SK-N-SH (cell line): ENCODE results near the gene AGMAT. TPM values are rescaled to one million over a fixed set of nuclear protein-coding genes. Genes with fewer than 3 reads are reported as not detected.

ENCODE experiments used
- CTCF ChIA-PET: fragments of 300-600, 350-600 bp; formaldehyde crosslinking; extraction: SDS; loops from one replicate; lab custom pipeline; 2021; lab: Yijun Ruan, JAX
- POLR2A ChIA-PET: fragments of 350-600 bp; sonication (Branson Sonifier 250); formaldehyde crosslinking; extraction: SDS; loops from one replicate; lab custom pipeline; 2020; ENCODE audit warnings: antibody characterized with exemption, inconsistent platforms; lab: Yijun Ruan, JAX
- DNase-seq: peaks from one replicate; pipeline ENCODE4 v3.0.0; 2012
- H2AFZ ChIP-seq: fragments of 200-600 bp; sonication (generic); 2 replicates; pipeline ENCODE4 v1.8.1; 2016; ENCODE audit warnings: antibody characterized with exemption, mild to moderate bottlenecking, low read depth
- H3F3A ChIP-seq: fragments of 200-600 bp; sonication (generic); replicated peaks from 2 replicates; pipeline ENCODE3; 2016; ENCODE audit warnings: antibody characterized with exemption, mild to moderate bottlenecking; ENCODE audit not compliant: insufficient read depth
- H3K27ac ChIP-seq, 2 experiments: fragments of 200-500 bp in 1 of 2; fragments of 200-600 bp in 1 of 2; sonication (Bioruptor generic) in 1 of 2; sonication (generic), shearing (Covaris generic) in 1 of 2; 2 replicates each; pipeline versions ENCODE4 v1.5.1 to v1.6.1; 2014 to 2016; ENCODE audit warnings: low read depth in 2 of 2, inconsistent platforms in 1 of 2, low read length in 1 of 2, mild to moderate bottlenecking in 1 of 2, mixed read lengths in 1 of 2
- H3K27me3 ChIP-seq: fragments of 200-600 bp; sonication (generic), shearing (Covaris generic); 2 replicates; pipeline ENCODE4 v1.6.1; 2016; ENCODE audit warnings: mixed run types; ENCODE audit not compliant: insufficient read depth
- H3K36me3 ChIP-seq, 2 experiments: fragments of 200-500 bp in 1 of 2; fragments of 200-600 bp in 1 of 2; sonication (Bioruptor generic) in 1 of 2; sonication (generic) in 1 of 2; replicated peaks in 1 of 2; 2 replicates each; pipeline versions ENCODE3 to v1.5.1; 2014 to 2016; ENCODE audit warnings: low read length in 1 of 2, mild to moderate bottlenecking in 1 of 2; ENCODE audit not compliant: insufficient read depth in 2 of 2, control insufficient read depth in 1 of 2
- H3K4me1 ChIP-seq, 2 experiments: fragments of 200-500 bp in 1 of 2; fragments of 200-600 bp in 1 of 2; sonication (Bioruptor generic) in 1 of 2; sonication (generic), shearing (Covaris generic) in 1 of 2; 2 replicates each; pipeline versions ENCODE4 v1.5.1 to v1.6.1; 2014 to 2016; ENCODE audit warnings: low read depth in 1 of 2, low read length in 1 of 2, mixed run types in 1 of 2; ENCODE audit not compliant: insufficient read depth in 2 of 2, control insufficient read depth in 1 of 2
- H3K4me2 ChIP-seq: fragments of 200-600 bp; sonication (generic), shearing (Covaris generic); 2 replicates; pipeline ENCODE4 v1.6.1; 2017; ENCODE audit warnings: mixed run types
- H3K4me3 ChIP-seq, 2 experiments: fragments of 200-500 bp in 1 of 2; fragments of 200-600 bp in 1 of 2; sonication (Bioruptor generic) in 1 of 2; sonication (generic), shearing (Covaris generic) in 1 of 2; 2 replicates each; pipeline versions ENCODE4 v1.5.1 to v1.8.1; 2014 to 2016; ENCODE audit warnings: low read depth in 2 of 2, inconsistent platforms in 1 of 2, low read length in 1 of 2, mild to moderate bottlenecking in 1 of 2, mixed read lengths in 1 of 2, moderate library complexity in 1 of 2
- H3K79me2 ChIP-seq: fragments of 200-600 bp; sonication (generic); 2 replicates; pipeline ENCODE4 v1.8.1; 2017; ENCODE audit warnings: mild to moderate bottlenecking; ENCODE audit not compliant: insufficient read depth
- H3K9ac ChIP-seq: fragments of 200-600 bp; sonication (generic); 2 replicates; pipeline ENCODE4 v1.6.1; 2017; ENCODE audit warnings: mixed run types
- H3K9me2 ChIP-seq: fragments of 200-600 bp; sonication (generic); 2 replicates; pipeline ENCODE4 v1.6.1; 2017; ENCODE audit warnings: mixed run types
- H3K9me3 ChIP-seq: fragments of 200-600 bp; sonication (generic); 2 replicates; pipeline ENCODE4 v1.6.1; 2017; ENCODE audit warnings: mixed run types, mild to moderate bottlenecking, moderate library complexity
- H4K20me1 ChIP-seq: fragments of 200-600 bp; sonication (generic); 2 replicates; pipeline ENCODE4 v1.6.1; 2017; ENCODE audit warnings: mild to moderate bottlenecking, mixed run types; ENCODE audit not compliant: insufficient read depth
- CHD2 ChIP-seq: fragments of 150-350 bp; IDR thresholded peaks from 2 replicates; pipeline ENCODE4 v1.6.1; 2018; ENCODE audit warnings: low read length; ENCODE audit not compliant: partially characterized antibody
- EP300 ChIP-seq, 2 experiments: IDR thresholded peaks; 2 replicates each; pipeline versions ENCODE4 v1.4.0 to v1.6.1; 2012; ENCODE audit warnings: borderline replicate concordance in 1 of 2, low read depth in 1 of 2, low read length in 1 of 2
- EZH2phosphoT487 ChIP-seq: fragments of 200-600 bp; sonication (generic); IDR thresholded peaks from 2 replicates; pipeline ENCODE4 v1.6.1; 2017; ENCODE audit warnings: low read depth, mixed run types, mild to moderate bottlenecking, antibody characterized with exemption, moderate library complexity, borderline replicate concordance
- GABPA ChIP-seq: IDR thresholded peaks from 2 replicates; pipeline ENCODE4 v1.4.0; 2012; ENCODE audit warnings: low read depth, mild to moderate bottlenecking
- JUND ChIP-seq: IDR thresholded peaks from 2 replicates; pipeline ENCODE4 v1.4.0; 2012
- MEF2A ChIP-seq: IDR thresholded peaks from 2 replicates; pipeline ENCODE4 v1.4.0; 2012; ENCODE audit warnings: low read depth, borderline replicate concordance
- MXI1 ChIP-seq: IDR thresholded peaks from 2 replicates; pipeline ENCODE4 v1.6.1; 2012; ENCODE audit warnings: mild to moderate bottlenecking, low read depth, low read length, improper control_type of control experiment
- NFIC ChIP-seq: IDR thresholded peaks from 2 replicates; pipeline ENCODE4 v1.4.0; 2012; ENCODE audit warnings: borderline replicate concordance
- NRF1 ChIP-seq: IDR thresholded peaks from 2 replicates; pipeline ENCODE4 v1.6.1; 2012; ENCODE audit warnings: low read depth, mild to moderate bottlenecking, low read length
- POLR2AphosphoS5 ChIP-seq: IDR thresholded peaks from 2 replicates; pipeline ENCODE4 v1.6.1; 2012; ENCODE audit warnings: low read depth, low read length
- RAD21 ChIP-seq: IDR thresholded peaks from 2 replicates; pipeline ENCODE4 v1.6.1; 2012; ENCODE audit warnings: mild to moderate bottlenecking, low read length
- RCOR1 ChIP-seq: fragments of 150-350 bp; IDR thresholded peaks from 2 replicates; pipeline ENCODE4 v1.6.1; 2017; ENCODE audit warnings: antibody characterized with exemption, low read length
- SMC3 ChIP-seq: IDR thresholded peaks from 2 replicates; pipeline ENCODE4 v1.6.1; 2012; ENCODE audit warnings: low read depth, low read length, improper control_type of control experiment
- TEAD4 ChIP-seq: IDR thresholded peaks from 2 replicates; pipeline ENCODE4 v1.4.0; 2012; ENCODE audit warnings: mild to moderate bottlenecking, borderline replicate concordance; ENCODE audit not compliant: insufficient read depth
- YY1 ChIP-seq: IDR thresholded peaks from 2 replicates; pipeline ENCODE4 v1.4.0; 2012; ENCODE audit warnings: low read depth, mild to moderate bottlenecking
- WGBS: methylation state at CpG from one replicate; pipeline ENCODE4 v1.1.6; 2017; ENCODE audit warnings: low lambda C conversion rate; 5-methylcytosine and 5-hydroxymethylcytosine counted together
- polyA plus RNA-seq, 3 experiments: library from polyadenylated mRNA; depleted of rRNA; stranded (reverse); fragments of >200 nt; gene quantifications; 2 replicates each; pipeline ENCODE4 v1.2.3, GENCODE V29; 2012
- TF ChIP-seq, protein P1 (sequence below): IDR thresholded peaks from 2 replicates; pipeline ENCODE4 v1.6.1; 2012; ENCODE audit warnings: mild to moderate bottlenecking, low read depth, low read length, moderate library complexity
- TF ChIP-seq, protein P2 (sequence below): fragments of 150-350 bp; IDR thresholded peaks from 2 replicates; pipeline ENCODE4 v1.6.1; 2017; ENCODE audit warnings: antibody characterized with exemption, low read length, low read depth, borderline replicate concordance
- TF ChIP-seq, protein P3 (sequence below): IDR thresholded peaks from 2 replicates; pipeline ENCODE4 v1.4.0; 2012; ENCODE audit warnings: low read depth
- TF ChIP-seq, protein P4 (sequence below): IDR thresholded peaks from 2 replicates; pipeline ENCODE4; 2012
- TF ChIP-seq, protein P5 (sequence below): IDR thresholded peaks from 2 replicates; pipeline ENCODE4 v1.4.0; 2012; ENCODE audit warnings: low read depth, borderline replicate concordance

AGMAT gene
- polyA plus RNA-seq, 1 of the 3 experiments (the other 2 are of a cell fraction) = 0.66 TPM

DNA sequence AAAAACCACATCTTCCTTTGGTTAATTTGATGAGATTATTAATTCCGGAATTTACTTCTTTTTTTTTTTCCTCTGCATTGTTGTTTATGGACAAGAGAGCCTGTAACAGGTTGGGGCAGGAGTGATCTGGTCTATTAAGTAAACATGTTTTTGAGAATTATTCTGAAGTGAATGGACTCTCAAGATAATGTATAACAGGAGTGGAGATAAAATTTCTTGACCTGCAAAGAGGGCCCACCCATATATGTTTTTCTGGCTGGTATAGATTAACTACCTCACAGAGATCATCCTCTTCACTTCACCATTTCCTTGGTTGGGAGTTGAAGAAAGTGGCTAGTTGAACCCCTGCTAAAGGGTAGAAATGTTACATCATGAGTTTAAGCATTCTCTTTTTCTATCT, 43.2 kb upstream of the AGMAT start (continued):
- TF ChIP-seq NRF1 = no peak

DNA sequence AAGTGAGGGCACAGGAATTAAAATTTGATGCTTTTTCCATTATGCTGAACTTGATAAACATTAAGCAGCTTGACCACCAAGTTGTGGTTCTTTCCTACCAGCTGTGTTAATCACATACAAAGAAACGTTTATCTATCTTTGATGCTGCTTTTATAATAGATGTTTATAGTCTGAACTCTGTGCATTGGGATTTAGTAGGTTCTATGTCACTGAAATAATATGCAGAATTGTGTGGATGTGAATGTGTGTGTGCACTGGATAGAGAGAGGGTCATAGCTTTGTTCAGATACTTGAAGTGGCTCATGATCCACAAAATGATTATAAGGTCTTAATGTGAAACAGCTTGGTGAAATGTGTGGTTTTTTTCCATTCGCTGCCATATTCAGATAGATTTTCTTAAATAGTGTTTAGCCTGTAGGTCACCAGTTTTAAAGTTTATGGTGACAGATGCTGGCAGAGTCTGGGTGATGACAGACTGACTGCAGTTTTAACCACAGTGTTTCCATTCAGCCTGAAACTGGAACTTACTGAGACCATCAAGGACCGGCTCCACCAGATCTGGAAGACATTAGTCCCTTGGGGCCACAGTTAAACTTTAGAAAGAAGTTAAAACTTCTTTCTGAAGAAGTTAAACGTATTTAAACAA, 42.6 kb upstream of the AGMAT start:
- peaks cover 24 to 50% of the 10 kb centered on the region in 2 experiments for H3K36me3 ChIP-seq
- no peak overlapping the region for H3K4me3 ChIP-seq
- no peak overlapping the region for H3K27ac ChIP-seq
- TF ChIP-seq NFIC (no peak), YY1 (no peak), SMC3 (no peak), EZH2phosphoT487 (no peak), MEF2A (no peak), JUND (no peak), GABPA (no peak), EP300 (IDR thresholded peaks at IDR 0.05; ENCODE audit: borderline replicate concordance in 1 of 2, low read depth in 1 of 2, low read length in 1 of 2) (no peak), RCOR1 (no peak), POLR2AphosphoS5 (no peak), RAD21 (no peak), TEAD4 (no peak), MXI1 (no peak), CHD2 (no peak)
- TF ChIP-seq, protein P1, sequence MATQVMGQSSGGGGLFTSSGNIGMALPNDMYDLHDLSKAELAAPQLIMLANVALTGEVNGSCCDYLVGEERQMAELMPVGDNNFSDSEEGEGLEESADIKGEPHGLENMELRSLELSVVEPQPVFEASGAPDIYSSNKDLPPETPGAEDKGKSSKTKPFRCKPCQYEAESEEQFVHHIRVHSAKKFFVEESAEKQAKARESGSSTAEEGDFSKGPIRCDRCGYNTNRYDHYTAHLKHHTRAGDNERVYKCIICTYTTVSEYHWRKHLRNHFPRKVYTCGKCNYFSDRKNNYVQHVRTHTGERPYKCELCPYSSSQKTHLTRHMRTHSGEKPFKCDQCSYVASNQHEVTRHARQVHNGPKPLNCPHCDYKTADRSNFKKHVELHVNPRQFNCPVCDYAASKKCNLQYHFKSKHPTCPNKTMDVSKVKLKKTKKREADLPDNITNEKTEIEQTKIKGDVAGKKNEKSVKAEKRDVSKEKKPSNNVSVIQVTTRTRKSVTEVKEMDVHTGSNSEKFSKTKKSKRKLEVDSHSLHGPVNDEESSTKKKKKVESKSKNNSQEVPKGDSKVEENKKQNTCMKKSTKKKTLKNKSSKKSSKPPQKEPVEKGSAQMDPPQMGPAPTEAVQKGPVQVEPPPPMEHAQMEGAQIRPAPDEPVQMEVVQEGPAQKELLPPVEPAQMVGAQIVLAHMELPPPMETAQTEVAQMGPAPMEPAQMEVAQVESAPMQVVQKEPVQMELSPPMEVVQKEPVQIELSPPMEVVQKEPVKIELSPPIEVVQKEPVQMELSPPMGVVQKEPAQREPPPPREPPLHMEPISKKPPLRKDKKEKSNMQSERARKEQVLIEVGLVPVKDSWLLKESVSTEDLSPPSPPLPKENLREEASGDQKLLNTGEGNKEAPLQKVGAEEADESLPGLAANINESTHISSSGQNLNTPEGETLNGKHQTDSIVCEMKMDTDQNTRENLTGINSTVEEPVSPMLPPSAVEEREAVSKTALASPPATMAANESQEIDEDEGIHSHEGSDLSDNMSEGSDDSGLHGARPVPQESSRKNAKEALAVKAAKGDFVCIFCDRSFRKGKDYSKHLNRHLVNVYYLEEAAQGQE = no peak
- TF ChIP-seq, protein P2, sequence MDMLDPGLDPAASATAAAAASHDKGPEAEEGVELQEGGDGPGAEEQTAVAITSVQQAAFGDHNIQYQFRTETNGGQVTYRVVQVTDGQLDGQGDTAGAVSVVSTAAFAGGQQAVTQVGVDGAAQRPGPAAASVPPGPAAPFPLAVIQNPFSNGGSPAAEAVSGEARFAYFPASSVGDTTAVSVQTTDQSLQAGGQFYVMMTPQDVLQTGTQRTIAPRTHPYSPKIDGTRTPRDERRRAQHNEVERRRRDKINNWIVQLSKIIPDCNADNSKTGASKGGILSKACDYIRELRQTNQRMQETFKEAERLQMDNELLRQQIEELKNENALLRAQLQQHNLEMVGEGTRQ = no peak
- TF ChIP-seq, protein P3, sequence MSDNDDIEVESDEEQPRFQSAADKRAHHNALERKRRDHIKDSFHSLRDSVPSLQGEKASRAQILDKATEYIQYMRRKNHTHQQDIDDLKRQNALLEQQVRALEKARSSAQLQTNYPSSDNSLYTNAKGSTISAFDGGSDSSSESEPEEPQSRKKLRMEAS = no peak
- TF ChIP-seq, protein P4, sequence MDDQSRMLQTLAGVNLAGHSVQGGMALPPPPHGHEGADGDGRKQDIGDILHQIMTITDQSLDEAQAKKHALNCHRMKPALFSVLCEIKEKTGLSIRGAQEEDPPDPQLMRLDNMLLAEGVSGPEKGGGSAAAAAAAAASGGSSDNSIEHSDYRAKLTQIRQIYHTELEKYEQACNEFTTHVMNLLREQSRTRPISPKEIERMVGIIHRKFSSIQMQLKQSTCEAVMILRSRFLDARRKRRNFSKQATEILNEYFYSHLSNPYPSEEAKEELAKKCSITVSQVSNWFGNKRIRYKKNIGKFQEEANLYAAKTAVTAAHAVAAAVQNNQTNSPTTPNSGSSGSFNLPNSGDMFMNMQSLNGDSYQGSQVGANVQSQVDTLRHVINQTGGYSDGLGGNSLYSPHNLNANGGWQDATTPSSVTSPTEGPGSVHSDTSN = no peak
- TF ChIP-seq, protein P5, sequence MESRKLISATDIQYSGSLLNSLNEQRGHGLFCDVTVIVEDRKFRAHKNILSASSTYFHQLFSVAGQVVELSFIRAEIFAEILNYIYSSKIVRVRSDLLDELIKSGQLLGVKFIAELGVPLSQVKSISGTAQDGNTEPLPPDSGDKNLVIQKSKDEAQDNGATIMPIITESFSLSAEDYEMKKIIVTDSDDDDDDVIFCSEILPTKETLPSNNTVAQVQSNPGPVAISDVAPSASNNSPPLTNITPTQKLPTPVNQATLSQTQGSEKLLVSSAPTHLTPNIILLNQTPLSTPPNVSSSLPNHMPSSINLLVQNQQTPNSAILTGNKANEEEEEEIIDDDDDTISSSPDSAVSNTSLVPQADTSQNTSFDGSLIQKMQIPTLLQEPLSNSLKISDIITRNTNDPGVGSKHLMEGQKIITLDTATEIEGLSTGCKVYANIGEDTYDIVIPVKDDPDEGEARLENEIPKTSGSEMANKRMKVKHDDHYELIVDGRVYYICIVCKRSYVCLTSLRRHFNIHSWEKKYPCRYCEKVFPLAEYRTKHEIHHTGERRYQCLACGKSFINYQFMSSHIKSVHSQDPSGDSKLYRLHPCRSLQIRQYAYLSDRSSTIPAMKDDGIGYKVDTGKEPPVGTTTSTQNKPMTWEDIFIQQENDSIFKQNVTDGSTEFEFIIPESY = no peak
- peaks cover 70% of the 10 kb centered on the region for H3K79me2 ChIP-seq
- H3K9ac ChIP-seq = no peak overlapping the region
- H3K27me3 ChIP-seq = no peaks in the 10 kb centered on the region
- ChIA-PET CTCF (interaction anchor here (1.2 kb wide), 1 partner anchor 9 kb away, joined by 5 read pairs; no protein-coding TSS in a partner anchor), POLR2A (no interaction called here)
- H2AFZ ChIP-seq = no peak overlapping the region
- H3K9me2 ChIP-seq = no peaks in the 10 kb centered on the region
- WGBS = 70% methylated on average over 4 of the region's 4 CpGs
- no peaks in the 10 kb centered on the region for H3F3A ChIP-seq
- H4K20me1 ChIP-seq = 0 out of 2 replicates have a peak, but pooled peaks cover 30% of the 10 kb centered on the region
- DNase-seq = no peak
- no peak overlapping the region for H3K4me2 ChIP-seq
- no peaks in the 10 kb centered on the region for H3K4me1 ChIP-seq
- no peaks in the 10 kb centered on the region for H3K9me3 ChIP-seq
